C4-2B (cell line): Measurements from ENCODE around the gene KRT4.

ENCODE experiments used
- H3K27ac ChIP-seq: fragments of 450-650 bp; 2 replicates; pipeline ENCODE4 v1.5.1; 2017
- CTCF ChIP-seq: fragments of 450-650 bp; conservative IDR thresholded peaks from 2 replicates; pipeline ENCODE4 v1.5.1; 2017; ENCODE audit warnings: mild to moderate bottlenecking
- ZFX ChIP-seq: fragments of 450-650 bp; IDR thresholded peaks from 2 replicates; pipeline ENCODE4 v1.6.1; 2017

KRT4 gene

GRCh38 chr12:52819731-52820510 is 6.0 kb upstream of the KRT4 start:
- H3K27ac ChIP-seq, result no peak overlapping the region

GRCh38 chr12:52818887-52819420 is 5.0 kb upstream of the KRT4 start:
- no peak for TF ChIP-seq ZFX
- TF ChIP-seq CTCF, result no peak

More at GRCh38 chr12:52819731-52820510, 6.0 kb upstream of the KRT4 start:
- TF ChIP-seq CTCF (no peak), ZFX (no peak)

GRCh38 chr12:52818388-52818787 is 4.5 kb upstream of the KRT4 start:
- TF ChIP-seq ZFX (no peak), CTCF (no peak)

More at GRCh38 chr12:52818887-52819420, 5.0 kb upstream of the KRT4 start:
- no peak overlapping the region for H3K27ac ChIP-seq

GRCh38 chr12:52817699-52818238 is 3.9 kb upstream of the KRT4 start:
- TF ChIP-seq ZFX, result no peak
- TF ChIP-seq CTCF, result no peak
- no peak overlapping the region for H3K27ac ChIP-seq

More at GRCh38 chr12:52818388-52818787, 4.5 kb upstream of the KRT4 start:
- no peak overlapping the region for H3K27ac ChIP-seq

GRCh38 chr12:52817003-52817698 is 3.2 kb upstream of the KRT4 start:
- TF ChIP-seq CTCF, result no peak
- TF ChIP-seq ZFX, result no peak
- H3K27ac ChIP-seq, result no peak overlapping the region

GRCh38 chr12:52815676-52816588 is 2.0 kb upstream of the KRT4 start:
- no peak overlapping the region for H3K27ac ChIP-seq
- TF ChIP-seq ZFX (no peak), CTCF (no peak)
